ENCODE data around the gene SMYD3. TPM values are rescaled to one million over a fixed set of nuclear protein-coding genes. Genes with fewer than 3 reads are reported as not detected.
A peak's percentile ranks its signal among the peaks of the same experiment; 100 is the strongest.

Gene SMYD3
- total RNA-seq, 2 donors from 2014 or later = 15.8 to 21.8 TPM

DNA sequence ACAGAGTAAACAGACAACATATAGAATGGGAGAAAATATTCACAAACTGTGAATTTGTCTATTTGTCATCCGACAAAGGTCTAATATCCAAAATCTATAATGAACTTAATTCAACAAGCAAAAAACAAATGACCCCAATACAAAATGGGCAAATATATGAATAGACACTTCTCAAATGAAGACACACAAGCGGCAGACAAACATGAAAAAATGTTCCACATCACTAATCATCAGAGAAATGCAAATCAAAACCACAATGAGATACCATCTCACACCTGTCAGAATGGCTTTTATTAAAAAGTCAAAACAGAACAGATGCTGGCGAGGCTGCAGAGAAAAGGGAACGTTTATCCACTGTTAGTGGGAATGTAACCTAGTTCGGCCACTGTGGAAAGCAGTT, 72.7 kb downstream of the SMYD3 start:
- intact Hi-C loops (cut with DNase I, micrococcal nuclease) = no loop called here
- ATAC-seq = no peak
- DNase-seq = no peak

- ATAC-seq (no peak), DNase-seq (no peak)
- intact Hi-C loops (cut with DNase I, micrococcal nuclease) = no loop called here
These were observed 78.4 kb downstream of the SMYD3 start for GRCh38 chr1:246428542-246429308.

DNA sequence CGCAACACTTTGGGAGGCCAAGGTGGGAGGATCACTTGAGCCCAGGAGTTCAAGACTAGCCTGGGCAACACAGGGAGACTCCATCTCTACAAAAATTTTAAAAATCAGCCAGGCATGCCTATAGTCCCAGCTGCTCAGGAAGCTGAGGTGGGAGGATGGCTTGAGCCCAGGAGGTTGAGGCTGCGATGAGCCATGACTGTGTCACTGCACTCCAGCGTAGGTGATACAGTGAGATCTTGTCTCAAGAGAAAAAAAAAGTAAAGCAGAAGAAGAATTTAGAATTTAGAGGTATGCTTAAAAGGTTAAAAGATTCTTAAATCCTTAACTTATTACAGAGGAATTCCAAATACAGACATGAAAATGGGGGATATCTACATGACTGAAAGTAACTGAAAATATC, 79.5 kb downstream of the SMYD3 start:
- DNase-seq = no peak
- intact Hi-C loops (cut with DNase I, micrococcal nuclease) = no loop called here
- no peak for ATAC-seq

DNA sequence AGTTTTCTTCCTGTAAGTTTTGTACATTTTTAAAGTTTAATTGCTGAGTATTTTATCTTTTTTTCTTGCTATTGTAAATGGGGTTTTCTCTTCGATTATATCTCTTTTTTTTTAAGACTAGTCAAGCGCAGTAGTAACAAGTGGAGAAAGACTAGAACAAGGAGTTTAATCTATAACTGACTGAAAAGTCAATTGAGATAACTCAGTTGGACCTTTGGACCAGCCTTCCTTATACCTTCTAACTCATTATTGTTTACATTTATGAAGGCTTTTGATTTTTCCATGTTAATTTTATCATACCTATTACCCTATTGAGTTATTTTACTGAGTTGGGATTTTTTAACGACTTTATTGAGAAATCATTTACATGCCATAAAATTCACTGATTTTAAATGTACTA, 81.2 kb downstream of the SMYD3 start:
- ATAC-seq (peak; percentile 72), DNase-seq (no peak)
- intact Hi-C loops (cut with DNase I, micrococcal nuclease) = no loop called here

GRCh38 chr1:246425139-246425794, 81.8 kb downstream of the SMYD3 start:
- DNase-seq = no peak
- intact Hi-C loops (cut with DNase I, micrococcal nuclease) = no loop called here
- ATAC-seq = no peak

DNA sequence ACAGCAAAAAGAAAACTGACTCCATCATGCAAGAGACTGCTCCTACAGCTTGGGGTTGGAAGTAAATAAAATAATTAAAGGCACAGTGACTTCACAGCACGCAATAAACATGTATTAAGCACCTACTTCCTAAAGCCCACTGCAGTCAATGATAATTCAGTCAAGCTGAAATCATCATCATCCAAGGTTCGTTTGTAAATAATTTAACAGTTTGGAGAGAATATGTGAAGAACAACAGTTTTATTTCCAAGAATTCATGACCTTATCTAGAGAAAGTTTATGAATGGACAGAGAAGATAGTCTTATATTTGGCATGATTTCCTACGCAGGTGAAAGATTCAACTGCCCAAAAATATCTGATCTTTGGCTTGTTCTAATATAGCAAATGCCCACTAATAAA, 86.8 kb downstream of the SMYD3 start:
- DNase-seq (no peak), ATAC-seq (no peak)
- intact Hi-C loops (cut with DNase I, micrococcal nuclease) = no loop called here

DNA sequence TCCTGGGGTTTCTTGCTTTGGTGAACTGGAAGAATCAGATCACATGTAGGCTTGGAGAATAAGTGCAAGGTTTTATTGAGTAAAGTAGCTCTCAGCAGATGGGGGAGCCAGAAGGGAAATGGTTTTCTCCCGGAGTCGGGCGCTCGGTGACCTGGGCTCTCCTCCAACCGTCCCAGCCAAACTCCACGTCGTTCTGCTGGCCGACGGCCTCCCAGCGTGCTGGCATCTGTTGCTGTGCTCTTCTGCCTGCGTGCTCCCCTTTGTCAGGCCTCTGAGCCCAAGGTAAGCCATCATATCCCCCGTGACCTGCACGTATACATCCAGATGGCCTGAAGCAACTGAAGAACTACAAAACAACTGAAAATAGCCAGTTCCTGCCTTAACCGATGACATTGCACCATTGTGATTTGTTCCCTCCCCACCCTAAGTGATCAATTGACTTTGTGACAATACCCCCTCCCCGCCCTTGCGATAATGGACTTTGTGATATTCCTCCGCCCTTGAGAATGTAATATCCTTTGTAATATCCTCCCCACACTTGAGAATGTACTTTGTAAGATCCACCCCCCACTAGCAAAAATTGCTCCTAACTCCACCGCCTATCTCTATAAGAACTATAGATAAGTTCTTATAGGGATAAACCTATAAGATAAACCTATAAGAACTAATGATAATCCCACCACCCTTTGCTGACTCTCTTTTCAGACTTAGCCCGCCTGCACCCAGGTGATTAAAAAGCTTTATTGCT, 88.3 kb downstream of the SMYD3 start:
- no peak for DNase-seq
- intact Hi-C loops (cut with DNase I, micrococcal nuclease) = no loop called here
- ATAC-seq = no peak

- intact Hi-C loops (cut with DNase I, micrococcal nuclease) = no loop called here
- DNase-seq (no peak), ATAC-seq (no peak)
These were observed 89.1 kb downstream of the SMYD3 start for GRCh38 chr1:246417813-246418564.

DNA sequence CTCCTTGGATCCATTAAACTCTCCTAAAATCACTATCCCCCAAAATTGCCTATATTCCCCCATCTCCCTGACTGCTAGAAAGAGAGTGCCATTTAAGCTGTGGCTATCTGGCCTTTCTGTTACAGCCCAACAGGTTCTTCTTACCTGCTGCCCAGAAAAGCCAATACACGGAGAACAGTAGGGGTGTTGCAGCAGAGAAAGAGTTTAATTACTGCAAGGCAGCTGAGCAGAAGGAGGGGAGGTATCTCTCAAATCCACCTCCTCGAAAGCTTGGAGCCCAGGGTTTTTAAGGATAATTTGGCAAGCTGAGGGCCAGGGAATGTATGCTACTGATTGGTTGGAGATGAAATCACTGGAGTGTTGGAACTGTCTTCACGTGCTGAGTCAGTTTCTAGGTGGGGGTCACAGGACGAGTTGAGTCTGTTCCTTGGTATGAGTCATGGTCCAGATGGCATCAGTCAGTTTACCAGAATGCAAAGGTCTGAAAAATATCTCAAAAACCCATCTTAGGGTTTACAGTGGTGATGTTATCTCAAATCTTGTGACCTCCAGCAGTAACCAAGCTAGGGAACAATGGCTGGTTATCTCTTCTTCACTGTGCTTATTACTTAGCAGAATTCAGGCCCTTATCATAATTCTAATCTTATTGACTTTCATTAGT, 89.8 kb downstream of the SMYD3 start:
- DNase-seq (no peak), ATAC-seq (no peak)
- intact Hi-C loops (cut with DNase I, micrococcal nuclease) = no loop called here

- intact Hi-C loops (cut with DNase I, micrococcal nuclease) = no loop called here
- ATAC-seq (no peak), DNase-seq (no peak)
These were observed 90.8 kb downstream of the SMYD3 start for GRCh38 chr1:246416261-246416660.

- no peak for ATAC-seq
These were observed 92.1 kb downstream of the SMYD3 start for GRCh38 chr1:246415028-246415427.

DNA sequence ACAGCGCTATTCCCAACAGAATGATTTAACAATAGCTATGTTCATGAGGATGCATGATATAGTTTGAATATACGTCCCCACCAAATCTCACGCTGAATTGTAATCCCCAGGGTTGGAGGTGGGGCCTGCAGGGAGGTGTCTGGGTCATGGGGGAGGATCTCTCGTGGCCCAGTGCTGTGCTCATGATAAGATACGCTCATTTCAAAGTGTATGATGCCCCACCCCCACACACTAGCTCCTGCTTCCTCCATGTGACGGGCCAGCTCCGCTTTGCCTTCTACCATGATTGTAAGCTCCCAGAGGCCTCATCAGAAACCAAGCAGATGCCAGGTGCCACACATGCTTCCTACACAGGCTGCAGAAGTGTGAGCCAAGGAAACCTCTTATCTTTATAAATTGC, 93.6 kb downstream of the SMYD3 start:
- intact Hi-C loops (cut with DNase I, micrococcal nuclease) = no loop called here
- ATAC-seq = no peak
- DNase-seq = no peak

More at GRCh38 chr1:246415028-246415427, 92.1 kb downstream of the SMYD3 start:
- DNase-seq = no peak
- intact Hi-C loops (cut with DNase I, micrococcal nuclease) = no loop called here

DNA sequence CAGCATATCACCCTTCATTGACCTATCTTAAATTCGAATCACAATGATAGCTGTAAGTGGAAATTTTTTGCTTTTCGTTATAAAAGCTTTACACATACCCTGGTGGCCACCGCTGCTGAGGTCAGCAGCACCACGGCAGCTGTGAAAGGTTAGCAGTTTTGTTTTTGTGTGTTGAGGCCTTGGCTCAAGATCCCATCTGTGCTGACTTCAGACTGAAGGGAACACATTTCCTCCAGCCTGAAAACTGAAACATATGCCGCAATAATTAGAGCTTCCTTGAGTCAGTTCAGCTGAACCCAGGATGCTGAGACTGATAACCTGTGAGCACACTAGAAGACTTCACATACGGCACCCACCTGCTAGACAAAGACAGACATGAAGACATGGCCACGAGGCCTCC, 103.0 kb downstream of the SMYD3 start:
- ATAC-seq (no peak), DNase-seq (no peak)
- intact Hi-C loops (cut with DNase I, micrococcal nuclease) = no loop called here

DNA sequence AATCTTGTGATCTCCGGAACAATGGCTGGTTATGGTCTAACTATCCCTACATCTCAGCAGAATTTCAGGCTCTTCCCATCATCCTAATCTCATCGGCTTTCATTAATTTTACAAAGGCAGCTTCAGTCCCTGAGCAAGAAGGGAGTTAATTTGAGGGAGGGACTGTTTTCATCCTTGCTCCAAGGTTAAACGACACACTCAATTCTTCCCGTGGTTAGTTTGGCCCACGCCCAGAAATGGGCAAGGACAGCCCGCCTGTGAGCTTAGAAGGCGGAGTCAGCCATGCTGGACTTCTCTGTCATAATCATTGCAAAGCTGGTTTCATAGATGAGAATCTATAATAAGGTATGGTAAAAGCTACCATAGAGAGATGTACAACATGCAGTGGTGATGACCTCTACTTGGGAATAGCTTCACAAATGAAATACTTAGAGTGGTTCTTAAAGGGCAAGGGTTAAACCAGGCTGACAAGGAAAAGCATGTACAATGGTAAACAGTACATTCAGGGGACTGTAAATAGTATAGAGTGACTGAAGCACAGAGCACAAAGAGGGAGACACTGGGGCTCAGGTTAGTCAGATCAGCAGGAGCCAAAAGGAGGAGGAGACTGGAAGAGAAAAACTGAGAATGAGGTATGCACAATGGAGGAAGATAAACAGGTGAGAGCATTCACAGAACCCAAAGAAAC, 108.8 kb downstream of the SMYD3 start:
- ATAC-seq = peak; percentile 71
- intact Hi-C loops (cut with DNase I, micrococcal nuclease) = no loop called here
- DNase-seq = peak in 1 of 2 donors; percentile 35

DNA sequence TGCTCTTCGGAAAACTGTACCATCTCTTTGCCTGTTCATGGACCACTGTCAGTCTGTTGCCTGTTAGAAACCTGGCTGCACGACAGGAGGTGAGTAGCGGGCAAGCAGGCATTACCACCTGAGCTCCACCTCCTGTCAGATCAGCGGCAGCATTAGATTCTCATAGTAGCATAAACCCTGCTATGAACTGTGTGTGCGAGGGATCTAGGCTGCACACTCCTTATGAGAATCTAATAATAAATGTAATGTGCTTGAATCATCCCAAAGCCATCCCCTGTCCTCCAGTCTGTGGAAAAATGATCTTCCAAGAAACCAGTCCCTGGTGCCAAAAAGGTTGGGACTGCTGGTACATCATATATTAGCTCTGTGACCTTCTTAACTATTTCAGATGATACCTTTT, 110.0 kb downstream of the SMYD3 start:
- no peak for DNase-seq
- intact Hi-C loops (cut with DNase I, micrococcal nuclease) = no loop called here
- ATAC-seq = no peak

- no peak for DNase-seq
- ATAC-seq = no peak
- intact Hi-C loops (cut with DNase I, micrococcal nuclease) = no loop called here
These were observed 110.8 kb downstream of the SMYD3 start for GRCh38 chr1:246396322-246396721.

GRCh38 chr1:246394121-246394520, 113.0 kb downstream of the SMYD3 start:
- ATAC-seq = no peak
- no peak for DNase-seq

GRCh38 chr1:246390855-246391254, 116.2 kb downstream of the SMYD3 start:
- no peak for DNase-seq
- no peak for ATAC-seq
- intact Hi-C loops (cut with DNase I, micrococcal nuclease) = no loop called here

More at GRCh38 chr1:246394121-246394520, 113.0 kb downstream of the SMYD3 start:
- intact Hi-C loops (cut with DNase I, micrococcal nuclease) = no loop called here

Measured in left colon (tissue), 2 donors.